ENCODE data around the gene EIF2B5. TPM values are rescaled to one million over a fixed set of nuclear protein-coding genes. Genes with fewer than 3 reads are reported as not detected.
A peak's percentile ranks its signal among the peaks of the same experiment; 100 is the strongest.

The EIF2B5 gene
- polyA plus RNA-seq (2013, experiment 1 of 4): 44.3 TPM
- 42.1 TPM for polyA plus RNA-seq (2013, experiment 2 of 4)
- polyA plus RNA-seq (2013, experiment 3 of 4): 31.9 TPM
- 37.9 TPM for polyA plus RNA-seq (2013, experiment 4 of 4)

- no peaks in the 10 kb centered on the region for H3K9me3 ChIP-seq (ENCODE audit: control insufficient read depth, low read length)
- peak within 1 kb of the TSS; percentile 72 for H3K4me3 ChIP-seq (ENCODE audit: insufficient read depth, low read depth, low read length)
- WGBS, 2 experiments: 0% methylated on average over 56 of the region's 56 CpGs
- H3K27ac ChIP-seq (ENCODE audit: insufficient read depth, low read depth, low read length, poor library complexity, severe bottlenecking): no peak within 1 kb of the TSS
- H3K27me3 ChIP-seq (ENCODE audit: control insufficient read depth, insufficient read depth, low read length, poor library complexity, severe bottlenecking): peaks cover 3% of the 10 kb centered on the region
- no peaks in the 10 kb centered on the region for H3K36me3 ChIP-seq (ENCODE audit: control insufficient read depth, insufficient read depth, low read length)
- no peaks in the 10 kb centered on the region for H3K4me1 ChIP-seq (ENCODE audit: control insufficient read depth, insufficient read depth, low read length)
Measured at GRCh38 chr3:184135149-184135910, at the start of gene EIF2B5. Gene EIF2B5, plus strand, starts transcription at chr3:184135358. Its CDS starts 28 bp downstream, at chr3:184135386.

GRCh38 chr3:184085389-184085852, 49.7 kb upstream of the EIF2B5 start:
- Histone ChIP-seq H3K36me3 (ENCODE audit: control insufficient read depth, insufficient read depth, low read length) (no peaks in the 10 kb centered on the region), H3K4me3 (ENCODE audit: insufficient read depth, low read depth, low read length) (no peak overlapping the region), H3K27me3 (ENCODE audit: control insufficient read depth, insufficient read depth, low read length, poor library complexity, severe bottlenecking) (no peaks in the 10 kb centered on the region), H3K9me3 (ENCODE audit: control insufficient read depth, low read length) (no peaks in the 10 kb centered on the region), H3K27ac (ENCODE audit: insufficient read depth, low read depth, low read length, poor library complexity, severe bottlenecking) (no peak overlapping the region), H3K4me1 (ENCODE audit: control insufficient read depth, insufficient read depth, low read length) (no peaks in the 10 kb centered on the region)
- WGBS, 2 experiments: 91 to 93% methylated on average over 3 of the region's 3 CpGs

GRCh38 chr3:184092199-184092598, 43.0 kb upstream of the EIF2B5 start:
- 88% methylated on average over 3 of the region's 3 CpGs for WGBS, 2 experiments
- H3K4me1 ChIP-seq (ENCODE audit: control insufficient read depth, insufficient read depth, low read length): no peaks in the 10 kb centered on the region
- H3K36me3 ChIP-seq (ENCODE audit: control insufficient read depth, insufficient read depth, low read length): no peaks in the 10 kb centered on the region
- H3K9me3 ChIP-seq (ENCODE audit: control insufficient read depth, low read length): no peaks in the 10 kb centered on the region
- no peak overlapping the region for H3K27ac ChIP-seq (ENCODE audit: insufficient read depth, low read depth, low read length, poor library complexity, severe bottlenecking)
- no peak overlapping the region for H3K4me3 ChIP-seq (ENCODE audit: insufficient read depth, low read depth, low read length)
- H3K27me3 ChIP-seq (ENCODE audit: control insufficient read depth, insufficient read depth, low read length, poor library complexity, severe bottlenecking): no peaks in the 10 kb centered on the region

GRCh38 chr3:184096811-184097383, 38.3 kb upstream of the EIF2B5 start, which contains the start of gene HTR3E:
Gene HTR3E, plus strand, starts transcription at chr3:184097064. Its CDS starts 466 bp downstream, at chr3:184097530.
- no peak within 1 kb of the TSS for H3K27ac ChIP-seq (ENCODE audit: insufficient read depth, low read depth, low read length, poor library complexity, severe bottlenecking)
- no peaks in the 10 kb centered on the region for H3K27me3 ChIP-seq (ENCODE audit: control insufficient read depth, insufficient read depth, low read length, poor library complexity, severe bottlenecking)
- no peaks in the 10 kb centered on the region for H3K36me3 ChIP-seq (ENCODE audit: control insufficient read depth, insufficient read depth, low read length)
- no peaks in the 10 kb centered on the region for H3K9me3 ChIP-seq (ENCODE audit: control insufficient read depth, low read length)
- WGBS, 2 experiments: 91 to 93% methylated on average over 7 of the region's 7 CpGs
- no peaks in the 10 kb centered on the region for H3K4me1 ChIP-seq (ENCODE audit: control insufficient read depth, insufficient read depth, low read length)
- H3K4me3 ChIP-seq (ENCODE audit: insufficient read depth, low read depth, low read length): no peak within 1 kb of the TSS

GRCh38 chr3:184097556-184097955, 37.6 kb upstream of the EIF2B5 start:
- H3K36me3 ChIP-seq (ENCODE audit: control insufficient read depth, insufficient read depth, low read length): no peaks in the 10 kb centered on the region
- no peaks in the 10 kb centered on the region for H3K9me3 ChIP-seq (ENCODE audit: control insufficient read depth, low read length)
- H3K4me1 ChIP-seq (ENCODE audit: control insufficient read depth, insufficient read depth, low read length): no peaks in the 10 kb centered on the region
- no peak overlapping the region for H3K27ac ChIP-seq (ENCODE audit: insufficient read depth, low read depth, low read length, poor library complexity, severe bottlenecking)
- H3K27me3 ChIP-seq (ENCODE audit: control insufficient read depth, insufficient read depth, low read length, poor library complexity, severe bottlenecking): no peaks in the 10 kb centered on the region
- no peak overlapping the region for H3K4me3 ChIP-seq (ENCODE audit: insufficient read depth, low read depth, low read length)
- 92 to 95% methylated on average over 6 of the region's 6 CpGs for whole genome bisulfite sequencing, 2 experiments

GRCh38 chr3:184099806-184100686, 35.1 kb upstream of the EIF2B5 start:
- 88 to 89% methylated on average over 24 of the region's 24 CpGs for WGBS, 2 experiments
- H3K4me3 ChIP-seq (ENCODE audit: insufficient read depth, low read depth, low read length): no peak overlapping the region

GRCh38 chr3:184110316-184110725, 24.8 kb upstream of the EIF2B5 start:
- H3K27ac ChIP-seq (ENCODE audit: insufficient read depth, low read depth, low read length, poor library complexity, severe bottlenecking): no peak overlapping the region
- H3K4me3 ChIP-seq (ENCODE audit: insufficient read depth, low read depth, low read length): no peak overlapping the region
- no peaks in the 10 kb centered on the region for H3K27me3 ChIP-seq (ENCODE audit: control insufficient read depth, insufficient read depth, low read length, poor library complexity, severe bottlenecking)
- 74 to 82% methylated on average over 7 of the region's 7 CpGs for WGBS, 2 experiments
- no peaks in the 10 kb centered on the region for H3K9me3 ChIP-seq (ENCODE audit: control insufficient read depth, low read length)
- no peaks in the 10 kb centered on the region for H3K36me3 ChIP-seq (ENCODE audit: control insufficient read depth, insufficient read depth, low read length)
- H3K4me1 ChIP-seq (ENCODE audit: control insufficient read depth, insufficient read depth, low read length): no peaks in the 10 kb centered on the region

More at GRCh38 chr3:184099806-184100686, 35.1 kb upstream of the EIF2B5 start:
- Histone ChIP-seq H3K4me1 (ENCODE audit: control insufficient read depth, insufficient read depth, low read length) (no peaks in the 10 kb centered on the region), H3K27me3 (ENCODE audit: control insufficient read depth, insufficient read depth, low read length, poor library complexity, severe bottlenecking) (no peaks in the 10 kb centered on the region), H3K27ac (ENCODE audit: insufficient read depth, low read depth, low read length, poor library complexity, severe bottlenecking) (no peak overlapping the region), H3K9me3 (ENCODE audit: control insufficient read depth, low read length) (no peaks in the 10 kb centered on the region), H3K36me3 (ENCODE audit: control insufficient read depth, insufficient read depth, low read length) (no peaks in the 10 kb centered on the region)

GRCh38 chr3:184116017-184116416, 19.1 kb upstream of the EIF2B5 start:
- 88 to 94% methylated on average over 4 of the region's 4 CpGs for WGBS, 2 experiments
- no peak overlapping the region for H3K27ac ChIP-seq (ENCODE audit: insufficient read depth, low read depth, low read length, poor library complexity, severe bottlenecking)
- H3K27me3 ChIP-seq (ENCODE audit: control insufficient read depth, insufficient read depth, low read length, poor library complexity, severe bottlenecking): no peaks in the 10 kb centered on the region
- H3K9me3 ChIP-seq (ENCODE audit: control insufficient read depth, low read length): no peaks in the 10 kb centered on the region
- no peaks in the 10 kb centered on the region for H3K4me1 ChIP-seq (ENCODE audit: control insufficient read depth, insufficient read depth, low read length)
- H3K36me3 ChIP-seq (ENCODE audit: control insufficient read depth, insufficient read depth, low read length): no peaks in the 10 kb centered on the region
- H3K4me3 ChIP-seq (ENCODE audit: insufficient read depth, low read depth, low read length): no peak overlapping the region

GRCh38 chr3:184117636-184118035, 17.5 kb upstream of the EIF2B5 start:
- WGBS, 2 experiments: 91 to 97% methylated on average over 6 of the region's 6 CpGs
- Histone ChIP-seq H3K36me3 (ENCODE audit: control insufficient read depth, insufficient read depth, low read length) (no peaks in the 10 kb centered on the region), H3K4me3 (ENCODE audit: insufficient read depth, low read depth, low read length) (no peak overlapping the region), H3K4me1 (ENCODE audit: control insufficient read depth, insufficient read depth, low read length) (no peaks in the 10 kb centered on the region), H3K27me3 (ENCODE audit: control insufficient read depth, insufficient read depth, low read length, poor library complexity, severe bottlenecking) (no peaks in the 10 kb centered on the region), H3K27ac (ENCODE audit: insufficient read depth, low read depth, low read length, poor library complexity, severe bottlenecking) (no peak overlapping the region), H3K9me3 (ENCODE audit: control insufficient read depth, low read length) (no peaks in the 10 kb centered on the region)
